K562 (cell line): ENCODE results near the gene FAM219A. TPM values are rescaled to one million over a fixed set of nuclear protein-coding genes. Genes with fewer than 3 reads are reported as not detected.

Experiments
- ATAC-seq: fragments of 200-7000 bp; cut with Tn5 transposase; 3 replicates; pipeline ENCODE4 v1.9.1; 2020; ENCODE audit warnings: moderate library complexity
- BruUV-seq: library from RNA; stranded (reverse); fragments of 400-500 nt; replicated peaks from 2 replicates; lab custom pipeline; 2021; lab: Mats Ljungman, UMichigan
- CTCF ChIA-PET: fragments of 300-600 bp; formaldehyde crosslinking; extraction: SDS; loops from one replicate; lab custom pipeline; 2021; ENCODE audit warnings: low intra/inter-chr PET ratio; lab: Yijun Ruan, JAX
- POLR2A ChIA-PET: fragments of 300-600, 350-650 bp; sonication (Branson Sonifier 250); formaldehyde crosslinking; extraction: SDS; loops from one replicate; lab custom pipeline; 2021; ENCODE audit warnings: antibody characterized with exemption, inconsistent platforms; lab: Yijun Ruan, JAX
- DNase-seq, 4 experiments: peaks; one replicate each; pipeline versions ENCODE4 v3.0.0 to v3.0.0-alpha.2; 2011 to 2018; ENCODE audit warnings: low spot score in 3 of 4, mixed read lengths in 3 of 4; ENCODE audit errors: extremely low read depth in 1 of 4
- FAIRE-seq: peaks from 2 replicates; lab custom pipeline; 2011; peaks lifted over from hg19 to GRCh38; lab: Jason Lieb, UNC
- H2AFZ ChIP-seq: 2 replicates; pipeline ENCODE4 v1.6.0; 2011; ENCODE audit warnings: low read depth, low read length, control low read depth, inconsistent platforms
- H3K27ac ChIP-seq: fragments of 200-600 bp; 3 replicates; pipeline ENCODE4 v1.8.0; 2011; ENCODE audit warnings: low read depth, mild to moderate bottlenecking, control low read depth, inconsistent platforms, low read length, moderate library complexity, mixed read lengths; ENCODE audit errors: extremely low read depth
- H3K27me3 ChIP-seq, 2 experiments: fragments of 300-600 bp in 1 of 2; 2 replicates in 1 of 2; 3 replicates in 1 of 2; pipeline versions ENCODE4 v1.6.0 to v1.8.0; 2011; ENCODE audit warnings: inconsistent platforms in 2 of 2, low read length in 2 of 2, mild to moderate bottlenecking in 1 of 2, mixed read lengths in 1 of 2, moderate library complexity in 1 of 2; ENCODE audit not compliant: control insufficient read depth in 2 of 2, insufficient read depth in 2 of 2
- H3K36me3 ChIP-seq: fragments of 300-600 bp; 3 replicates; pipeline ENCODE4 v1.8.0; 2011; ENCODE audit warnings: mild to moderate bottlenecking, low read length, inconsistent platforms; ENCODE audit not compliant: control insufficient read depth, insufficient read depth
- H3K4me1 ChIP-seq, 2 experiments: fragments of 200-600 bp in 1 of 2; replicated peaks in 1 of 2; 2 replicates in 1 of 2; 3 replicates in 1 of 2; pipeline versions ENCODE4 v1.5.1 to v1.8.0; 2011; ENCODE audit warnings: inconsistent platforms in 2 of 2, low read length in 2 of 2, mild to moderate bottlenecking in 1 of 2, mixed read lengths in 1 of 2, moderate library complexity in 1 of 2; ENCODE audit not compliant: control insufficient read depth in 2 of 2, insufficient read depth in 2 of 2
- H3K4me2 ChIP-seq: 2 replicates; pipeline ENCODE4 v1.6.1; 2011; ENCODE audit warnings: low read length, control low read depth, inconsistent platforms, mixed read lengths; ENCODE audit not compliant: insufficient read depth
- H3K4me3 ChIP-seq: fragments of 200-600 bp; sonication (generic), shearing (Covaris generic); 2 replicates; pipeline ENCODE4 v1.5.1; 2016; ENCODE audit warnings: control low read depth, inconsistent platforms
- H3K79me2 ChIP-seq: fragments of 200-600 bp; 3 replicates; pipeline ENCODE4 v1.8.0; 2011; ENCODE audit warnings: low read length, inconsistent platforms; ENCODE audit not compliant: control insufficient read depth, insufficient read depth
- H3K9ac ChIP-seq, 2 experiments: 2 replicates each; pipeline versions ENCODE4 v1.6.0 to v1.6.1; 2011; ENCODE audit warnings: low read depth in 2 of 2, low read length in 2 of 2, control low read depth in 1 of 2, inconsistent platforms in 1 of 2, mild to moderate bottlenecking in 1 of 2, mixed read lengths in 1 of 2; ENCODE audit not compliant: insufficient read depth in 1 of 2
- H3K9me1 ChIP-seq: one replicate; pipeline ENCODE4 v1.6.0; 2011; ENCODE audit warnings: inconsistent platforms, mild to moderate bottlenecking, low read length, moderate library complexity; ENCODE audit not compliant: control insufficient read depth, insufficient read depth
- H3K9me3 ChIP-seq: replicated peaks from 2 replicates; pipeline ENCODE4 v1.5.1; 2011; ENCODE audit warnings: low read depth, low read length, inconsistent platforms; ENCODE audit not compliant: control insufficient read depth, insufficient read depth
- H4K20me1 ChIP-seq: replicated peaks from 2 replicates; pipeline ENCODE4 v1.6.1; 2011; ENCODE audit warnings: low read length, inconsistent platforms, mixed read lengths; ENCODE audit not compliant: control insufficient read depth, insufficient read depth
- ATF7 ChIP-seq: fragments of 450-650 bp; IDR thresholded peaks from 2 replicates; pipeline ENCODE4 v1.7.1; 2014; ENCODE audit warnings: mild to moderate bottlenecking, moderate library complexity
- CBX1 ChIP-seq: sonication (generic); IDR thresholded peaks from 2 replicates; pipeline ENCODE4 v1.6.1; 2016; ENCODE audit warnings: antibody characterized with exemption, low read depth, mild to moderate bottlenecking
- DMBX1 ChIP-seq: fragments of 250-450 bp; sonication (Bioruptor Pico); IDR thresholded peaks from 2 replicates; pipeline ENCODE4 v1.8.0; 2022; ENCODE audit warnings: inconsistent platforms, mild to moderate bottlenecking, moderate library complexity, borderline replicate concordance
- ESRRB ChIP-seq: fragments of 250-450 bp; sonication (Bioruptor Pico); IDR thresholded peaks from 2 replicates; pipeline ENCODE4 v1.5.0; 2020; ENCODE audit warnings: mild to moderate bottlenecking, moderate library complexity, borderline replicate concordance
- EWSR1 ChIP-seq: fragments of 450-650 bp; IDR thresholded peaks from 2 replicates; pipeline ENCODE4 v1.6.1; 2018; ENCODE audit warnings: borderline replicate concordance, mild to moderate bottlenecking, low read depth, moderate library complexity; ENCODE audit not compliant: partially characterized antibody
- FOXJ2 ChIP-seq: fragments of 200-800 bp; sonication (Bioruptor generic); IDR thresholded peaks from 2 replicates; pipeline ENCODE4 v1.6.1; 2016; ENCODE audit warnings: missing genetic modification characterization, missing compliant biosample characterization
- MAX ChIP-seq: sonication (generic); formaldehyde crosslinking; IDR thresholded peaks from 2 replicates; pipeline ENCODE4 v1.9.0; 2022; ENCODE audit warnings: mild to moderate bottlenecking, missing genetic modification reagents
- MTA3 ChIP-seq: fragments of 450-650 bp; formaldehyde crosslinking; IDR thresholded peaks from 2 replicates; pipeline ENCODE4 v1.6.1; 2017; ENCODE audit warnings: mild to moderate bottlenecking, borderline replicate concordance
- SRSF1 ChIP-seq: fragments of 200-400 bp; formaldehyde crosslinking; IDR thresholded peaks from 2 replicates; pipeline ENCODE4 v1.6.1; 2017; ENCODE audit warnings: mild to moderate bottlenecking, low read depth, low read length, moderate library complexity
- SRSF9 ChIP-seq: fragments of 200-400 bp; formaldehyde crosslinking; IDR thresholded peaks from 2 replicates; pipeline ENCODE4 v1.6.1; 2017; ENCODE audit warnings: low read depth, low read length, borderline replicate concordance
- ZNF133 ChIP-seq: fragments of 250-450 bp; sonication (Bioruptor Pico); IDR thresholded peaks from 2 replicates; pipeline ENCODE4 v1.4.0; 2020; ENCODE audit warnings: mild to moderate bottlenecking
- ZSCAN29 ChIP-seq: fragments of 450-650 bp; IDR thresholded peaks from 2 replicates; pipeline ENCODE4 v1.6.1; 2017
- WGBS: fragments of 100-300 bp; shearing (Covaris generic); methylation state at CpG from one replicate; pipeline ENCODE4 v1.1.6; 2016; ENCODE audit warnings: low coverage, mixed read lengths; ENCODE audit not compliant: insufficient coverage; ENCODE audit errors: missing lambda C conversion rate; 5-methylcytosine and 5-hydroxymethylcytosine counted together
- in situ Hi-C: fragments of 300-500 bp; cut with MboI; formaldehyde crosslinking; loops from 4 replicates; pipeline ENCODE4 v1.15.0; 2018; ENCODE audit warnings: inconsistent platforms, mixed read lengths
- intact Hi-C: fragments of 100-400 bp; cut with micrococcal nuclease; formaldehyde crosslinking; loops from 2 replicates; pipeline ENCODE4 v1.14.2; 2022
- polyA plus RNA-seq, 8 experiments: library from polyadenylated mRNA; depleted of rRNA in 4 of 8; stranded (reverse) in 5 of 8; unstranded in 3 of 8; fragments of >200 nt; fragmentation: Nextera tagmentation in 2 of 8; fragmentation: Illumina TruSeq in 1 of 8; extraction: Ambion mirVana in 2 of 8; extraction: Trizol in 1 of 8; gene quantifications; 2 replicates each; pipeline versions ENCODE4 v1.2.1 to v1.2.3, GENCODE V29; 2011 to 2014; ENCODE audit warnings: inconsistent platforms in 1 of 8, missing spikeins in 1 of 8
- total RNA-seq, 7 experiments: library from RNA; depleted of rRNA in 6 of 7; stranded (reverse); fragments of >200 nt in 6 of 7; fragmentation: Illumina TruSeq in 2 of 7; extraction: Trizol in 2 of 7; gene quantifications; 2 replicates each; pipeline versions ENCODE4 v1.2.1 to v1.2.3, GENCODE V29; 2011 to 2021; ENCODE audit warnings: low replicate concordance in 1 of 7
- TF ChIP-seq, protein P1 (sequence below): fragments of 450-650 bp; IDR thresholded peaks from 2 replicates; pipeline ENCODE4 v1.6.1; 2018; ENCODE audit warnings: mild to moderate bottlenecking, low read depth; ENCODE audit not compliant: partially characterized antibody

Gene FAM219A
- total and polyA plus RNA-seq, 9 of the 15 experiments (the other 6 are each of a cell fraction or from before 2014, with no cell fraction given), result 0.63 to 8.6 (median 2.9) TPM

GRCh38 chr9:34450644-34451043 is 7.7 kb downstream of the FAM219A start:
- ChIA-PET CTCF (no interaction called here), POLR2A (interaction anchor here (0.7 to 1.5 kb wide), 4 partner anchors 11 to 132 kb away, joined by 3 to 6 read pairs (median 4); no protein-coding TSS in a partner anchor)
- H3K4me1 ChIP-seq, result peaks cover 7 to 13% of the 10 kb centered on the region in 2 experiments; a peak in 3 of 5 replicates
- intact Hi-C loops (no loop called here), in situ Hi-C loops (no loop called here)
- H3K27me3 ChIP-seq, result no peaks in the 10 kb centered on the region
- no peak overlapping the region for H3K27ac ChIP-seq
- H3K79me2 ChIP-seq, result no peaks in the 10 kb centered on the region
- TF ChIP-seq SRSF9, result no peak
- TF ChIP-seq ATF7, result no peak
- no peak for TF ChIP-seq ZSCAN29
- no peak for TF ChIP-seq MAX (CRISPR knock-in tag)
- no peak for TF ChIP-seq ESRRB (CRISPR knock-in tag)
- no peak for TF ChIP-seq SRSF1
- TF ChIP-seq FOXJ2 (tag), result no peak
- TF ChIP-seq CBX1, result no peak
- TF ChIP-seq, protein P1, sequence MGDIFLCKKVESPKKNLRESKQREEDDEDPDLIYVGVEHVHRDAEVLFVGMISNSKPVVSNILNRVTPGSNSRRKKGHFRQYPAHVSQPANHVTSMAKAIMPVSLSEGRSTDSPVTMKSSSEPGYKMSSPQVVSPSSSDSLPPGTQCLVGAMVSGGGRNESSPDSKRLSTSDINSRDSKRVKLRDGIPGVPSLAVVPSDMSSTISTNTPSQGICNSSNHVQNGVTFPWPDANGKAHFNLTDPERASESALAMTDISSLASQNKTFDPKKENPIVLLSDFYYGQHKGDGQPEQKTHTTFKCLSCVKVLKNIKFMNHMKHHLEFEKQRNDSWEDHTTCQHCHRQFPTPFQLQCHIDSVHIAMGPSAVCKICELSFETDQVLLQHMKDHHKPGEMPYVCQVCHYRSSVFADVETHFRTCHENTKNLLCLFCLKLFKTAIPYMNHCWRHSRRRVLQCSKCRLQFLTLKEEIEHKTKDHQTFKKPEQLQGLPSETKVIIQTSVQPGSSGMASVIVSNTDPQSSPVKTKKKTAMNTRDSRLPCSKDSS, result no peak
- no peak for TF ChIP-seq EWSR1
- no peak for TF ChIP-seq MTA3
- no peak for TF ChIP-seq ZNF133 (CRISPR knock-in tag)
- no peak for TF ChIP-seq DMBX1 (CRISPR knock-in tag)
- WGBS, result 84% methylated on average over 9 of the region's 10 CpGs
- no peak for ATAC-seq
- no peak overlapping the region for H3K4me3 ChIP-seq
- no peak for FAIRE-seq
- H3K9ac ChIP-seq, result no peak overlapping the region
- H3K9me3 ChIP-seq, result no peaks in the 10 kb centered on the region
- no peak overlapping the region for H3K4me2 ChIP-seq
- BruUV-seq, result no TSS peak
- H3K9me1 ChIP-seq, result no peaks in the 10 kb centered on the region
- no peaks in the 10 kb centered on the region for H3K36me3 ChIP-seq
- H4K20me1 ChIP-seq, result peaks cover 9% of the 10 kb centered on the region; the same call in 1 of the 2 replicates
- no peak overlapping the region for H2AFZ ChIP-seq
- no peak for DNase-seq
